Liver (tissue), 9 donors: Measurements from ENCODE around the gene FRYL. TPM values are rescaled to one million over a fixed set of nuclear protein-coding genes. Genes with fewer than 3 reads are reported as not detected.

Experiments
- DNase-seq: peaks from one replicate; pipeline ENCODE4 v3.0.0-alpha.2; 2017; ENCODE audit warnings: low spot score
- H3K27ac ChIP-seq, 2 donors: one replicate each; pipeline ENCODE4 v1.7.0; 2013; ENCODE audit warnings: inconsistent platforms in 2 of 2, low read length in 2 of 2, control low read depth in 1 of 2, low read depth in 1 of 2, mild to moderate bottlenecking in 1 of 2
- H3K27me3 ChIP-seq, 4 donors: one replicate each; pipeline versions ENCODE4 v1.6.1 to v1.7.0; 2013; ENCODE audit warnings: low read length in 3 of 4, inconsistent platforms in 1 of 4, mild to moderate bottlenecking in 1 of 4, moderate library complexity in 1 of 4; ENCODE audit not compliant: control insufficient read depth in 4 of 4, insufficient read depth in 4 of 4
- H3K36me3 ChIP-seq, 4 donors: one replicate each; pipeline versions ENCODE4 v1.6.1 to v1.7.0; 2013; ENCODE audit warnings: low read length in 3 of 4, mild to moderate bottlenecking in 3 of 4, low read depth in 1 of 4, moderate library complexity in 1 of 4; ENCODE audit not compliant: control insufficient read depth in 4 of 4, insufficient read depth in 3 of 4
- H3K4me1 ChIP-seq, 4 donors: one replicate each; pipeline versions ENCODE4 v1.6.1 to v1.7.0; 2013; ENCODE audit warnings: low read length in 3 of 4, mild to moderate bottlenecking in 3 of 4, moderate library complexity in 1 of 4; ENCODE audit not compliant: control insufficient read depth in 4 of 4, insufficient read depth in 4 of 4
- H3K4me3 ChIP-seq, 3 donors: one replicate each; pipeline versions ENCODE4 v1.6.1 to v1.7.0; 2013; ENCODE audit warnings: low read length in 3 of 3, control low read depth in 1 of 3, low read depth in 1 of 3, mild to moderate bottlenecking in 1 of 3
- H3K9ac ChIP-seq, 2 donors: one replicate each; pipeline ENCODE4 v1.7.0; 2013; ENCODE audit warnings: low read length in 2 of 2, mild to moderate bottlenecking in 2 of 2, moderate library complexity in 2 of 2, control low read depth in 1 of 2, low read depth in 1 of 2
- H3K9me3 ChIP-seq, 4 donors: one replicate each; pipeline versions ENCODE4 v1.6.1 to v1.7.0; 2013; ENCODE audit warnings: low read length in 3 of 4; ENCODE audit not compliant: control insufficient read depth in 4 of 4
- ATF3 ChIP-seq: IDR thresholded peaks from 2 replicates; pipeline ENCODE4 v1.6.1; 2016; ENCODE audit warnings: antibody characterized with exemption
- CTCF ChIP-seq: fragments of 150-350 bp; IDR thresholded peaks from 2 replicates; pipeline ENCODE4 v1.5.1; 2017; ENCODE audit warnings: improper control_type of control experiment, low read depth, low read length; ENCODE audit not compliant: missing input control
- EGR1 ChIP-seq, 2 donors: IDR thresholded peaks; 2 replicates each; pipeline ENCODE4 v1.6.1; 2016 to 2018; ENCODE audit warnings: antibody characterized with exemption in 2 of 2, low read depth in 2 of 2
- FOXA1 ChIP-seq: IDR thresholded peaks from 2 replicates; pipeline ENCODE4 v1.6.1; 2016; ENCODE audit warnings: antibody characterized with exemption
- FOXA2 ChIP-seq: IDR thresholded peaks from 2 replicates; pipeline ENCODE4 v1.6.1; 2016; ENCODE audit warnings: antibody characterized with exemption
- GABPA ChIP-seq, 2 donors: IDR thresholded peaks in 1 of 2; conservative IDR thresholded peaks in 1 of 2; 2 replicates each; pipeline ENCODE4 v1.6.1; 2016; ENCODE audit warnings: antibody characterized with exemption in 2 of 2, mild to moderate bottlenecking in 1 of 2, moderate library complexity in 1 of 2
- HNF4A ChIP-seq, 2 donors: conservative IDR thresholded peaks; 2 replicates each; pipeline ENCODE4 v1.6.1; 2016; ENCODE audit warnings: antibody characterized with exemption in 2 of 2, mild to moderate bottlenecking in 2 of 2
- HNF4G ChIP-seq: IDR thresholded peaks from 2 replicates; pipeline ENCODE4 v1.6.1; 2016; ENCODE audit warnings: antibody characterized with exemption
- JUND ChIP-seq, 2 donors: IDR thresholded peaks; 2 replicates each; pipeline ENCODE4 v1.6.1; 2016; ENCODE audit warnings: antibody characterized with exemption in 2 of 2
- MAX ChIP-seq: IDR thresholded peaks from 2 replicates; pipeline ENCODE4 v1.6.1; 2016; ENCODE audit warnings: antibody characterized with exemption
- NR2F2 ChIP-seq: IDR thresholded peaks from 2 replicates; pipeline ENCODE4 v1.6.1; 2016; ENCODE audit warnings: antibody characterized with exemption
- RAD21 ChIP-seq, 2 donors: IDR thresholded peaks; 2 replicates each; pipeline ENCODE4 v1.6.1; 2016; ENCODE audit warnings: antibody characterized with exemption in 2 of 2, mild to moderate bottlenecking in 2 of 2
- REST ChIP-seq: IDR thresholded peaks from 2 replicates; pipeline ENCODE4 v1.6.1; 2016; ENCODE audit warnings: antibody characterized with exemption, mild to moderate bottlenecking
- RXRA ChIP-seq, 2 donors: IDR thresholded peaks; 2 replicates each; pipeline ENCODE4 v1.6.1; 2017 to 2018; ENCODE audit warnings: antibody characterized with exemption in 2 of 2, mild to moderate bottlenecking in 1 of 2
- SP1 ChIP-seq: IDR thresholded peaks from 2 replicates; pipeline ENCODE4 v1.6.1; 2018; ENCODE audit warnings: antibody characterized with exemption, mild to moderate bottlenecking
- TAF1 ChIP-seq: conservative IDR thresholded peaks from 2 replicates; pipeline ENCODE4 v1.6.1; 2016; ENCODE audit warnings: antibody characterized with exemption, mild to moderate bottlenecking
- YY1 ChIP-seq: IDR thresholded peaks from 2 replicates; pipeline ENCODE4 v1.6.1; 2016; ENCODE audit warnings: antibody characterized with exemption, mild to moderate bottlenecking
- ZBTB33 ChIP-seq: IDR thresholded peaks from 2 replicates; pipeline ENCODE4 v1.6.1; 2016; ENCODE audit warnings: antibody characterized with exemption
- WGBS: extraction: QIAGEN DNeasy Blood & Tissue Kit; methylation state at CpG from one replicate; pipeline ENCODE4 v1.1.7; 2013; 5-methylcytosine and 5-hydroxymethylcytosine counted together
- polyA plus RNA-seq, 2 donors: library from polyadenylated mRNA; stranded (reverse) in 1 of 2; unstranded in 1 of 2; fragments of 200-250 nt in 1 of 2; fragments of >200 nt in 1 of 2; fragmentation: Nextera tagmentation in 1 of 2; extraction: Ambion mirVana in 1 of 2; gene quantifications; one replicate each; pipeline versions ENCODE4 v1.2.1 to v1.2.3, GENCODE V29; 2013 to 2015
- total RNA-seq, 2 donors: library from RNA; depleted of rRNA; stranded (reverse); fragments of >200 nt; gene quantifications; one replicate each; pipeline ENCODE4 v1.2.3, GENCODE V29; 2014
- donor health status: healthy.
- donor health status: healthy.
- donor health status: healthy.
- donor health status: healthy.
- donor health status: healthy.

Gene FRYL
- total and polyA plus RNA-seq, 4 donors = 5.3 to 79.0 (median 27.2) TPM

- no peak for TF ChIP-seq ATF3
- no peak for TF ChIP-seq FOXA1
- no peak for TF ChIP-seq HNF4G
- TF ChIP-seq ZBTB33 = no peak
- no peak for TF ChIP-seq EGR1 (IDR thresholded peaks at IDR 0.05; ENCODE audit: low read depth in 2 of 2)
- TF ChIP-seq GABPA (IDR thresholded peaks at IDR 0.05 in 1 of 2, conservative IDR thresholded peaks at IDR 0.05 in 1 of 2) = no peak
- TF ChIP-seq RXRA (IDR thresholded peaks at IDR 0.05) = no peak
Observed at GRCh38 chr4:48725414-48725813, 54.7 kb downstream of the FRYL start (continued).

GRCh38 chr4:48722509-48723446, 57.3 kb downstream of the FRYL start:
- Histone ChIP-seq H3K27ac (no peak overlapping the region), H3K4me1 (peaks cover 0 to 6% (median 0%) of the 10 kb centered on the region in 4 donors), H3K9me3 (no peaks in the 10 kb centered on the region), H3K27me3 (no peaks in the 10 kb centered on the region), H3K9ac (no peak overlapping the region), H3K36me3 (no peaks in the 10 kb centered on the region), H3K4me3 (no peak overlapping the region)
- TF ChIP-seq CTCF (no peak), TAF1 (no peak), REST (no peak), FOXA1 (no peak), SP1 (no peak), HNF4A (conservative IDR thresholded peaks at IDR 0.05) (no peak), ZBTB33 (no peak), RAD21 (IDR thresholded peaks at IDR 0.05) (no peak), NR2F2 (no peak), MAX (no peak), HNF4G (no peak), EGR1 (IDR thresholded peaks at IDR 0.05; ENCODE audit: low read depth in 2 of 2) (no peak), RXRA (IDR thresholded peaks at IDR 0.05) (no peak), JUND (IDR thresholded peaks at IDR 0.05) (no peak), ATF3 (no peak), YY1 (no peak), GABPA (IDR thresholded peaks at IDR 0.05 in 1 of 2, conservative IDR thresholded peaks at IDR 0.05 in 1 of 2) (no peak), FOXA2 (no peak)
- 70% methylated on average over 5 of the region's 5 CpGs for WGBS
- no peak for DNase-seq
